NCI-H524 (cell line): ENCODE measurements around the gene PYY.
A peak's percentile ranks its signal among the peaks of the same experiment; 100 is the strongest.

Experiments used
- DNase-seq, 2 experiments: peaks; one replicate each; lab custom pipeline; 2025; lab: John Stamatoyannopoulos, UW

Gene PYY

DNA sequence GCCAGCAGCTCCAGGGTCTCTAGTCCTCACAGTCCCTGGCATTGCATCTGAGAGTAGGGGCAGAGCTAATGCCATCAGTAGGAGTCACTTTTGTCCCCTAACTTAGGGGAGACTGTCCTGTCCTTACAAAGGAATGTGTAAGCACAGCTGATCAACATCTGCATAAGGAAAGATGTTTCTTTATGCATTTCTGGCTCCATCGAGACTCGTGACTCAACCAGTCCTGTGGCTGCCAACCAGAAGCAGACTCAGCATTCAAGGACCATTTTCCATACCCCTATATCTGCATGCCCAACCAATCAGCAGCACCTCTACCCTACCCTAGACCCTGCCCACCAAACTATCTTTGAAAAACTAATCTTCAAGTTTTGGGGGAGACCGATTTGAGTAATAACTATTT, 38.2 kb downstream of the PYY start:
- no peak for DNase-seq

DNA sequence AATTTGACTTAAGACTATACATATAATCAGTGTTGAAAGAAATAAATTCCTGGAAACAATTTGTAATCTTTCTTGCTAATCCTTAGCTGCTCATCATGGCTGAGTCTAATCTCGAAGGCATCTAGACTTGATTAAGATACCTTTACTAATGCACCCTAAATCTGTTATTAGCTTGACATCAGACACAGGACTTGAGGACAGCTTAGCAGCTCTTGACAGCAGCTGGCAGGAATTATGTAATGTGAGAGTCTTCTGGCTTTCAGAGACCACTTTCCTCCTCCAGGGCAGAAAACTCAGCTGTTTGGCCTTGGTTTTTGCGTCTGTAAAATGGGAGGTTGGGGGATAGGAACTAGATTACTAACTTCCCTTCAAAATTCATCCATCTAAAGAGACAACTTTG, 39.3 kb downstream of the PYY start:
- DNase-seq, result peak; percentile 89 to 96

DNA sequence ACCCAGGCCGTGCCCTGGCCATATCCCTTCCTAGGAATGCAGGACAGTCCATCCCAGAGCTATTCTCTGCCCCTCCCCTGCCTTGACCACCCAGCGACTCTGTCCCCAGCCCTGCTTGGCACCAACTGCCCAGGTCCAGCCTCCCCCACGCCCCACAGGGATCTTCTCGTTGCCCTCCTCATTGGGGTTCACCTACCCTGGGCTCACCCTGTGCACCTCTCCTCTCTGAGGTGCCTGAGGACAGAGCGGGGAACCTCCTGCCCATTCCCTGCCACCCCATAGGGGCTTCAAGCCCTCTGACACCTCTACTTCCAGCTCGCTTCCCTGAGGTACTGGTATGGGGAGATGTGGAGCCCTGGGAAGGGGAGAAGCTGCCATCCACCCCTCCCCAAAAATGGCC, 40.2 kb downstream of the PYY start:
- DNase-seq, result no peak

DNA sequence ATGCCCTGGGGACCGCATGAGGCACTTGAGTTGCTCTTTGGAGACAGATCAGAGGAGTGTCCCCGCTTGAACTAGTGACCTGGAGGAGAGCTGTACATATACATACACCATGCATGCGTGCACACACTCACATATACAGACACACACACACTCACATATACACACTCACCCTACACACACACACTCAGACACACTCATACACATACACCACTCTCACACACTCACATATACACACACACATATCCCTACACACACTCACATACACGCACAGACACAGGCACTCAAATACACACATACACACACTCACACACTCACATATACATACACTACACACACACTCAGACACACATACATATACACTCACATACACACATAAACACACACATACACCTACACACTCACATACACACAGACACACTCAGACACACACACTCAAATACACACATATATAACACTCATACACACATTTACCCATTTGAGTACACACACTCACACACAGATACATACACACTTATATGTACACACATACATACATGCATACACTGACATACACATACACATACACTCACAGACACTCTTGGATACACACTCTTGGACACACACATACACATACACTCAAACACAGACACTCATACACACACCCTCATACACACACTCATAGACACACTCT, 41.0 kb downstream of the PYY start:
- no peak for DNase-seq

DNA sequence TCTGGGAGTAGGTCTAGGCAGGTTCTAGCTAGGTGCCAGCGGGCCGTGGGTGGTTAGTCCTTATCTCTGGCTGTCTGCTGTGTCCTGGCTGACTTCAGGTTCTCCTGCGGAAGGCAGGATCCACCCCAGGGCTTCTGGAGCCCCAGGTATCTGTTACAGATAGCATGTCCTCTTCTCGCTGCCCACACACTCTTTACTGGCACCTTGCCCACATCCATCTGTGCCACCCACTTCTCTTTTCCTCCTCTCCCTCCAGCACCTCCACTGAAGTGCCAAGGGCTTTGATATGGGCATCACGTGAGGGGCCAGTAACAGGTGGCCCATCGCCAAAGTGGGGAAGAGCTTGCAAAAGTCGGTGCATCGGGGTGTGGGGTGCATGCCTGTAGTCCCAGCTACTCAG, 41.8 kb downstream of the PYY start:
- DNase-seq, result peak; percentile 90 to 91

DNA sequence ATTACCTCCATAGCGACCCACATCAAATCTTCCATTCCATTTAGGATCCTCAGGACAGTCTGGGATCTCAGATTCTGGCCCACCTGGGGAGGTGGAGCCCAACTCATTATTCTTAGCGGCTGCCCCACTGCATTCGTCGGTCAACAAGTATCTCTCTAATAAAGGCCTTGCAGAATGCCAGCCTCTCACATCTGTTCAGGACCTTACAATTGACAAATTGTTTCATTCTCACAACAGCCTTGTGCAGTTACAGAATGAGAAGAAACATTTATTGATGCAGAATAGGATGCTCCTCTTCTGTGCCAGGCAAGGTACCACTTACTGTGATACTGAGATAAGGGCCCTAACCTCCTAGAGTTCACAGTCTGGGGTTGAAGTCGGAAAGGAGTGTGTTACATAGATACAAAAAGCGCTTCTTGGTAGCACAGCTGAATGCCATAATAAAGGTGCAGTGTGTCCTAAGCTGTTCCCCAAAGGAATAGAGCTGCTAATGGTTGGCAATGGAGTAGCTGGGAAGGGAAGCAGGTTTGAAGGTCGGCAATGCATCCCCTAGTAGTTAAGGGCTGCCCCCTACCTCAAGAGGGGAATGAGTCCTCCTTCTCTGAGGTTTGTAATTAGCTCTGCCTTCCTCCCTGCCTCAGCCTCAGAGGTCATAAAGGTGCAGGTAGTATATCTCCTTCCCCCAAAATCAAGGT, 44.1 kb downstream of the PYY start:
- DNase-seq, result no peak

DNA sequence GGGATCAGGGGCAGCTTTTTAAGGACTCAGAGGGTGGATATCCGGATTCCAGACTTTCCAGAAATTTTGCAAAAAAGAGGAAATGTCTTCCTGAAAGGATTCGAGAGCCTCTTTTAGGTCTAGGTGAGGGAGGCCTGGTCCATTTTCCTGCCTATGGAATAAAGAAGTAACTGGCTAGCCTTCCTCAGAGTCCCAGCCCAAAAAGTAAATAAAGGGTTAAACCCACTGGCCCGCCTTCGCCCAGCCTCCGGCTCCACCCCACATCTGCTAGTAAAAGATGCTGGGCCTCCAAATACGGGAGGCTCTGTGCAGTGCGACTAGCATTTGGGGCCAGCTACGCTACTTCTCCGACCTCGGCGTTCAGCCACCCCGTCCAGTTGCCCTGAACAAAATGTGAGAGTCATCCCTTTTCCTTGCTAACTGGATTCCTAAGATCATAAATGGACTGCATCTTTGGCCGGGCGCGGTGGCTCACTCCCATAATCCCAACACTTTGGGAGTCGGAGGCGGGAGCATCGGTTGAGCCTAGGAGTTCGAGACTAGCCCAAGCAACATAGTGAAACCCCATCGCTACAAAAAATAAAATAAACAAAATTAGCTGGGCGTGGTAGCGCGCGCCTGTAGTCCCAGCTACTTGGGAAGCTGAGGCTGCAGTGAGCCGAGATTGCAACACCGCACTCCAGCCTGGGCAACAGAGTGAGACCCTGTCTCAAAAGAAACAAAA, 45.6 kb downstream of the PYY start:
- peak; percentile 62 to 88 for DNase-seq

DNA sequence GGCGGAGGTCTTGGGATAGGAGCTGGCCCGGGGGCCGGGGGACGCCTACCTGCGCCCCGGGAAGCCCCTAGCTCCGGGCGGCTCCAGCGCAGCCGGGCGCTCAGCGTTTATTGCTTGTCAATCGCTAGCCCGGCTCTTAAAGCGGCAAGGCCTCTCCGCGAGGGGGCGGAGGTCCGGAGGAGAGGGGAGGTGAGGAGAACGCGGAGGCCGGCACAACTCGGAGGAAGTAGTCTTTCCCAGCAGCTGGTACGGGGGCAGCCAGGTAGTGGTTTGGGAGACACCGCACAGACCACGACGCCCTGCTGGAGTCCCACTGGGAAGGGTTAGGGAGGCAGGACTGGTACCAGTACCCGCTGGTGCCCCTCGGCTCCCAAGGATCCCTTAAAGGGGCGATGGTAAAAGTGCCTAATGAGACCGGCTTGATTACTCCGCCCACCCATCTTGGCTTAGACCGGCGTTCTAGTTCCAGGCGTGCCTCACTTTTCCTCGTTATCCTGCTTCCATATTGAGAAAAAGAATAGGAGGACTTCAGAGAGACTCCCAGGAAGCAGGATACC, 46.2 kb downstream of the PYY start, which contains the start of gene MPP2:
Gene MPP2, minus strand, starts transcription at position 112 of the 557 bp plus-strand sequence. CDS start 3,076 bp downstream, outside the sequence.
- DNase-seq, result peak; percentile 83 to 91

DNA sequence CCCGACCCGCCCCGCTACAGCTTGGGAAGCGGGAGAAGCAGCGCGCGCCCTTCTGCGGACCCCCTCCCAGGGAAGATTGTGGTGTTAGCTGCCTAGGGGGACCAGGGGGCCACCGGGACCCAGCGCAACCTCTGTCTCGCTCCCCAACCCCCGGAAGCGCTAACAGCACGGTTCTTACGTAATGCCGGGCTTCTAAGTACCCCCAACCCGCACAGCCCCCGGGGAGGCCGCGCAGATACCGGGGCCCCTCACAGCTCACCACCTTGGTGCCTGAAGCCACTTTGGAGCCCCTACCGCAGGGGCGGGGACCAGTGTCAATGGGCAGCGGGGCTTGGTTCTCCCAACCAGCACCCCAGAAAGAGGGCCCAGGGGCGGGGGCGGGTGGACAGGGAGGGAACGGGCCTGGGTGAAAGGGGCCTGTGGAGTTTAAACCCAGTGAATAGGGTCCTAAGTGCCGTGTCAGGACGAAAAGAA, 46.8 kb downstream of the PYY start:
- DNase-seq, result no peak

DNA sequence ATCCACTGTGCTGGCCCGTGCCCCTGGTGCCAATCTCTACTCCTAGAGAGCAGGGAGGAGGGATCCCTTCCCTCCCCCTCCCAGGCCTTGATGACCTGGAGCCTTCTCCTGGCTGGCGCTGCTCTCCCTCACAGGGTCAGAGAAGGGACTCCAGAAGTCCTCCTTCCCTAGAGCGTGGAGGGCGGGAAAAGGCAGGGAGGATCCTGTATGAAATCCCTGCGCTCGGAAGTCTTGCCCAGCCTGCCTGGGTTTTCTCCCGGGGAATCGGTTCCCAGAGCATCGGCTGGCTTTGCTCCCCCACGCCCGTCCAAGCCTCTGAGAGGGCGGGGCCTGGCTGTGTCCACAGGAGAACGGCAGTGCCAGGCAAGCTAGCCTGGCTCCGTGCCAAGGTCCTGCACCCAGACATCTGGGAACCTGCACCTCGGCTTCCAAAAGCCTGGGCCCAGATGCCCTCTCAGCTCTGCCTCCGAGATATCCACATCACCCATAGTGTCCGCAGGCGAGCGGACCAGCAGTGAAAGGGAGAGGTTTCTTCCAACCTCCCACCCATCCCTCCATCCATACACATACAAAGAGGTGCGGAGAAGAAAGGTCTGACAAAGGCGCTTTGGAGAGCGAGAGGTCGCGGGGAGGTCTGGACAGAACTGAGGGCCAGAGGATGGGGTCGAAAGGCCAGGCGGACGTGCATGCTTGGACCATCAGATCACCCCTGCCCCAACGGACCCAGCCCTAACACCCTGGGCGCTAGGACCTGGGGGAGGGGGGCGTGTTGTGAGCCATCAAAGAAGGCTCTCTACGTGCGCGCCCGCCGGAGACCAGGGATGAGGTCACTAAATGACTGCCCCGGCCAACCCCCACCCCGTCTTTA, 47.5 kb downstream of the PYY start:
- DNase-seq, result peak; percentile 76 to 78

DNA sequence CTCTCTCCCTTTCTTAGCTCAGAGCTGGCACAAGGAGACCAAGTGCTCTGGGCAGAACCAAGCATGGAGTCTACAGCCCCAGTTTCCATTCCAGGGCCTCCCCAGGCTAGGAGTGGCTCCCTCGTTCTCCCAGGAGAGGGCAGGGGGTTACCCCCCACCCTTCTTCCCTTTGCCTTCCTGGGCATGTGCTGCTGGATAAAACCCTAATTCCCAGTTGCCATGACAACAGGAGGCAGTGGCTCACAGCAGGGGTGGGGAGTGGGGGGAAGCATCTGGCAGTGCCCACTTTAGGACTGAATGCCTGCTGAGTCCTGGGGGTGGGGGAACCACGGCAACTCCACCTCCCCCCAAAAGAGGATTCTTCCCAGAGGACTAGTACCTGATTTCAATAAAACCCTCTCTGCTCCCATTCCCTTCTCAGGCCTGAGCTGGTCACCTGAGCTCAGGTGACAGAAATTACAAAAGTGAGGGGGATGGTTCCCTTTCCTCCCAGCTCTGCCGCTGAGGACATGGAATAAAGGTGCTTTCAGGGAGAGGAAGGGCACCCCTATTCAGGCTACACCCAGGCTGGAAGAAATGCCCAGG, 48.2 kb downstream of the PYY start:
- peak; percentile 98 to 99 for DNase-seq
